HG03025 (cell line): Measurements from ENCODE around the gene EYA2.

ENCODE experiments used
- ATAC-seq: cut with Tn5 transposase; IDR thresholded peaks from one replicate; pipeline ENCODE4 v1.9.1; 2021; ENCODE audit warnings: mild to moderate bottlenecking, moderate library complexity; ENCODE audit not compliant: unreplicated experiment, low FRiP score

Gene EYA2

DNA sequence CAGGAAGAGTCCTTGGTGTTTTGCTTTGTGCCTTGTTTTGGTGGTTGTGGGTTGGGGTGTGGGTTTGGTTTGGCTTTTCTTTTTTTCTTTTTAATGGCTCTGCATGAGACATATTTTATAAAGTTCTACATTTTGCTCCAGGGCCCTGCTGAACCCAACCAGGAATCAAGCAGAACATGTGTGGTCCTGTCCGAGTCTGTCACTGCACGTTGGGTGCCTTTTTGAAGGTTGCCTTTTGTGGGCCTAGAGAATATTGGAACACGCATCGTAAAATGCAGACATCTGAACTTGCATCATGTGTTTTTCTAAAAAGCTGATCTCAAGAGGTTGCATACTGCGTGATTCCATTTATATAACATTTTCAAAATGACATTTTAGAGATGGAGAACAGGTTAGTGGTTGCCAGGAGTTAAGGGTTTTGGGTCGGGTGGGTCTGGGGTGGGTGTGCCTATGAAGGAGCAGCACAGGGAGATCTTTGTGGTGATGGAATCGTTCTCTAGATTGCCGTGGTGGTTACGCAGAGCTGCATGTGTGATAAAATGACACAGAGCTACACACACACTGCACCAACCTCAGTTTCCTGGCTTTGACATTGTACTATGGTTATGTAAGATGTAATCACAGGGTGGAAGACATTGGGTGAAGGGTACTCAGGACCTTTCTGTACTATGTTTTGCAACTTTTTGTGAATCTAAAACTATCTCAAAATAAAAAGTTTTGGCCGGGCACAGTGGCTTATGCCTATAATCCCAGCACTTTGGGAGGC, 80.2 kb downstream of the EYA2 start:
- ATAC-seq = no peak

DNA sequence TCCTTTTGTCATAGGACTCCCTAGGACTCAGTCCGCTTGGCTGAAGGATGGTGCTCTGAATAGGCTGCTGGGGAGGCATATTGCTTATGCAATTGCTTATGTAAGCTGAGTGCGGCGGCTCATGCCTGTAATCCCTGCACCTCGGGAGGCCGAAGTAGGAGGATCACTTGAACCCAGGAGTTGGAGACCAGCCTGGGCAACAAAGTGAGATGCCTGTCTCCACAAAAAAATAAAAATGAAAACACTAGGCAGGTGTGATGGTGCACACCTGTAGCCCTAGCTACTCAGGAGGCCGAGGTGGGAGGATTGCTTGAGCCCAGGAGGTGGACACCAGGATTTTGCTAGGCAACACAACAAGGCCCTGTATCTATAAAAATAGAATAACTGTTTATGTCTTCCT, 81.3 kb downstream of the EYA2 start:
- ATAC-seq = no peak

DNA sequence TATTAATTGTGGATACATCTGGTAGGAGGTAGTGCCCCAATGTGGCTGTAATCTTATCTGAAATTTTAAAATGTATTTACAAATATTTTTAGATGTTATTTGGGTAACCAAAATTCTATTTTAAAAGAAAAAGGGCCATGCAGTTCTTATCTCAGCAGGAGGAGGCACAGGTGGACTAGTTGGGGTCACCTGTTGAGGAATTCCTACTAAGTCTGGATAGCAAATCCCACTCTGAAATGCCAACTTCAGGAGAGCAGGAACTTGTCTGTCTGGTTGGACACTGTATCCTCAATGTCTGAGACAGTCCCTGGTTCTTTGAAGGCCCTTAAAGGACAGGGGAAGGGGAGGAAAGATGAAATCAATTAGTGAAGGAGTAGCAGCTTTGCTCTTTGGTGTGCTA, 82.6 kb downstream of the EYA2 start:
- ATAC-seq = no peak

DNA sequence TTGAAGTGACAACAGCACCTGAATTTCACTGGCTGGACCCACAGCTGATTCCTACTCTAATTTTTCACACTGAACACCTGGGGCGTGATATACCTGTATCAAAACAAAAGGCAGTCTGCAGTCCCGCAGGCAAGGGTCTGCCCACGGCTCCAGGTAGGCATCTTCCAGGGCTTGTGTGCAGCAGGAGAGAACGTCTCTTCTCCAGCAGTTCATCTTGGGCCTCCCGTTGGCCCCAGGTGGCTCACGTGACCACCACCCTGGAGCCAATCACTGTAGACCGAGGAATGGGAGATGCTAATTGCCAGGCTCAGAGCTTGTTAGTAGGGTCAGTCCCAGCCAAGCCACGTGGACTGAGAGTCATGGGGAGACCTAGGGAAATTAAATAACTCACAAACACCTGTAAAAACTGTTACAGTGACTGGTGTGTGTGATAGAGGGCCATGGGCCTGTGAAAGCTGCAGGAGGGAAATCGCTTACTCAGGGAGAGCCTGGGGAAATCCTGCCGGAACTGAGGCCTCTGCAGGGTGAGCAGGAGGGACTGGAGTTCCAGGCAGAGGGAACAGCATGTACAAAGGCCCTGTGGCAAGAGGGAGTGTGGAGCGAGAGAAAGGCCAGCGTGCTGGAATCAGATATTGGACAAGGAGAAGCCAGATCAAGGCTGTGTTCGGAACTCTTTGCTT, 83.4 kb downstream of the EYA2 start:
- no peak for ATAC-seq

DNA sequence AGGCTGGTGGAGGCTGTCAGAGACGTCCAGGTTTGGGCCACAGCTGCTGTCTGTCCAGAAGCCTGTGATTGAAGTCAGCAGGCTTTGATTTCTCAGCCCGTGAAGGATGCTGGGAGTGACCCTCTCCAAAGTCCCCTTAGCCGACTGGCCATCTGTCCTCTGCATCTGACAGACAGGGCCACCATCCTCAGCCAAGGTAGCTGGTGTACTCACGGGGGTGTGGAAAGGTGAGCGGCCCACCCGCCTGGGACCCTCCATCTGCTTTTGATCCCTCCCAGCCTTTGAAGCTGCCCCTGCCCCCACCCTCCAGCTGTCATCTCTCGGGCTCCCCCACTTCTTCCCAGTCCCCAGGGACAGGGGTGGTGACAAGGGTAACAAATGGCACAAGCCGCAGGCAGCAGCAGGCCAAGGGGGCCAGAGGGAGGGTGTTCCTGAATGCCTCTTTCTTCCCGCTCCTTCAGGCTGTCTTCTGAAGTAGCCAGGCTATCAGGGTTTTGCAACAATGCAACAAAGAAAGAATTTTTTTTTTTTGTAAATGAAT, 84.4 kb downstream of the EYA2 start:
- no peak for ATAC-seq

DNA sequence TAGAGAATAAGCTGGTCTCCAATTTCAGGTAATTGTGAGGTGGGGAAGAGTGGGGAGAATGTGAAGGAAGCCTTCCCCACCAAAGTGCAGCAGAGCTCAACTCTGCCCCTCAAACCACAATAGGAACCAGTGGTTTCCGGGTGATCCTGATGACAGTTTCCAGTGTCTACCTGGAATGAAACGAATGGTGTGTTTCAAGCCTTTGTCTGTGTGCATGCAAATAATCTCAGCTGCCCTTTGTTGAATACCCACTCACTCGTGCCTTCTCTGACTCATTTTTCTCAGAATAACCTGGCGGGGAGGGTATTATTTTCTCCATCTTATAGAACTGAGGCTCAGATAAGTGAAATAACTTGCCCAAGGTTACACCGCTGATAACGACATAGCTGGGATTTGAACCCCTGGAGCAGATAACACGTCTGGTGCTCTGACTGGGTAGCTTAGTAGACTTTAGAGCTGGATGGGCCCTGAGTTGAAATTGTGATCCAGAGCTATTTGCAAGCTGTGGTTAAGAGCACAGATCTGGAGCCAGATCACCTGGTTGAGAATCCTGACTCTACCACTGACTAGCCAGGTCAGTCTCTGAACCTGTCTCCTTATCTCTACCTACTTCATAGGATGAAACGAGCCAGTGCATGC, 85.1 kb downstream of the EYA2 start:
- no peak for ATAC-seq

DNA sequence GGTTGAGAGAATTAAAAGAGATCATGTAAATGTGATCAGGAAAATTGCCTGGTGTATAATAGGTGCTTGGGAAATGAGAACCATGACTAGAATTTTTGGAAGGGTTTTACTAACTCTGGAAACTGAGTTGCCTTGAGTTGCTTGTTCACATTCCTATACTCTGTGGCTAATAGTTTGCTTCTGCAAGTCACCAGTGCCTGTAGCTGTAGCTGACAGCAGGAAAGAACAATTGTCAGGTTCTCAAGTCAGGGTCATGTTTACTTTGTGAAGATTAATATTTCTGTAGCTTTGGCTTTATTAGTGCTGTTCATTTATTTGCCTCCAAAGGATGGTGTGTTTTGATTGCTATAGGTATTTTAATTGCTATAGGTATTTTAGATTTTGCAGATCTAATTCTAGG, 86.5 kb downstream of the EYA2 start:
- ATAC-seq = no peak

DNA sequence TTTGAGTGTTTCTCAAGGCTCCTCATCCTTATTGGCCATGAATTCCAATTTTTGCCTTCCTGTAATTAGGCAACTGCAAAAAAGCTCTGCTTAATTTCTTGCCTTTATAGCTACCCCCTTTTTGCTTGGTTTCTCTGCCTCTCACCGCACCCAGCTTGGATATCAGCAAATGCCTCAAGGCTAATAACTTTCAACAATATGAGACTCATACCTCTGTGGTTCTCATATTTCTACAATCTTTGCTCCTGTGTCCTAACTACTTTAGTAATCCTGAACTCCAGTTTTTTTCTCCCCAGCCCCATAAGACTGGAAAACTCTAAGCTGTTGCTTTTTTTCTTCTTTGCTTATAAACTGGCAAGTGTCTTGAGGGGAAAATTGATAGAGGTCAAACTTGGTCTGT, 88.8 kb downstream of the EYA2 start:
- ATAC-seq = no peak

DNA sequence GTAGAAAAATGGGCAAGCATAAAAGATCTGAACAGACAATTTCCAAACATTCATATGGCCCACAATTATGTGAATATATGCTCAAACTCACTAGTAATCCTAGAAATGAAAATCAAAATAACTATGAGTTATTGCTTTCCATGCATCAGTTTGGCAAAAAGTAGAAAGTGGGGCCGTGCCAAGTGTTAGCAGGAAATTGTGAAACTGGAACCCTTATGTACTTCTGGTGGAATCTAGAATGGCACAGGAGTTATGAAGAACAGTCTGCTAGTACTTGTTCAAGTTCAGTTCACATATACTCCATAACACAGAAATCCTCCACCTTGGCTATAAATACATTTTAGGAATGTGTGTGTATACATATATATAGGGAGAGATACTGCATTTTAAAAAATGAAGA, 89.8 kb downstream of the EYA2 start:
- no peak for ATAC-seq

DNA sequence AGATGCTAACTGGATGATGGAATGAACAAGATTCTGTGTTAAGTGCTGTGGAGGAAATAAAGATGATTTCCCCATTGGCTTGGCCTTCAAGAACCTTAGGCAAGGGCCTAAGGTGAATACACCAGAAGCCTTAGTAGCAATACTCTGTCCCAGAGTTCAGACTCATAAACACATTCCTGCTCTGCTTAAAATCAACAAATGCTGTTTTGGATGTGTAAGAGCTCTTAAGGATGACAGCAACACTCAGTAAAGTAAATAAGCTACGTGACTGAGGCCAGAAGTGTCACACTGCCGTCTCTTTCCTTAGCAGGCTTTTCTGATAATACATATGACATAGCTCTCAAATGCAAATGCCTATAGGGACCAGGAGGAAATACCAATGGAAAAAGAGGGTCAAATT, 90.6 kb downstream of the EYA2 start:
- ATAC-seq = no peak

DNA sequence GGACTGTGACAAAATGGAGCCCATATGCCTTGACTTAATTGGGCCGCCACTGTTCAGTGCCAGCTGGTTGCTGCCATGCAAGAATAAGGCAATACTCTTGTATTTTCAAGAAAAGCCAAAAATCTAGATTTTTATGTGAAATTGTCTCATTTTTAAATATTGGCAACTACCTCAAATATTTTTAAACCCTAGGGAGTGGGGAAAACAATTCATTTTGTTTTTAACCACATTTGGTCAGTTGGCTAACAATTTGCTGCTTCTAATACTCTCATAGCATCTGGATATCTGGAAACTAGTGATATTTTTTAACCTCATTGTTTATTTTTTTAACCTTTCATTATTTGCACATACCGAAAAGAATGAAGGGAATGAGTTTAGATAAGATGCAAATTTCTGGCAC, 91.0 kb downstream of the EYA2 start:
- no peak for ATAC-seq

DNA sequence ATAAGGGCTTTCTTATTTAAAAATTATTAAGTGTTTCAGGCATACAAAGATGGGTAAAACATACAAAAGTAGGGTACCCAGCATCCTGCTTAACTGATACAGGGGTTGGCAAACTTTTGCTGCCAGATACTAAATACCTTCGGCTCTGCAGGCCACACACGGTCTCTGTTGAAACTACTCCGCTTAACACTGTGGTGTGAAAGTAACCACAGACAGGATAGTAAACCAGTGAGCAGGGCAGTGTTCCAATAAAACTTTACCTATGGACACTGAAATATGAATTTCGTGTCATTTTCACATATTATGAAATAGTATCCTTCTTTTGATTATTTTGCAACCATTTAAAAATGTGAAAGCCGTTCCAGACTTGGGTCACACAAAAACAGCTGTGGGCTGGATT, 92.4 kb downstream of the EYA2 start:
- no peak for ATAC-seq

DNA sequence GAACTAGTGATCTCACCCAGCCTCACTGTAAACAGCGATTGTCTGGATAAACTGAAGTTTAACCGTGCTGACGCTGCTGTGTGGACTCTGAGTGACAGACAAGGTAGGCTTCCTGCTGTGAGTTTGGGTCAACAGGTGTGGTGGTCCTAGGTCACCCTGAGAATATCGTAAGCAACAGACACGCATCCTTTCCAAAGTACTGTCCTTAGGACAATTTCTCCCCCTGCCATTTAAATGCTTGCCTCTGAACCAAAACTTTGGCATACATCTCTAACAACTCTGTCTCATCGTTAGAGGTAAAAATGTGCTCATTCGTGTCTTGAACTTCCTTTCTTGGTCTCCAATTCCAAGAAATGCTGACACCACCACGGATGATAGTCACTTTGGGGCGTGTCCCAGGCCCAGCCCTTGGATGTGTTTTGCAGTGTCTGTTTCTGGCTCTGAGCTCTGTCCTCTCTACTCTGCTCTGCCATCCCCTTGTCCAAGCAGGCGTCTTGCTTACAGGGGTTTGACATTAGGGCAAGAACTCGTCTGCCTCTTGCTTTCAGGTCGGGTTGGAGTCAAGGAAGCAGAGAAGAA, 95.5 kb downstream of the EYA2 start:
- ATAC-seq = no peak

DNA sequence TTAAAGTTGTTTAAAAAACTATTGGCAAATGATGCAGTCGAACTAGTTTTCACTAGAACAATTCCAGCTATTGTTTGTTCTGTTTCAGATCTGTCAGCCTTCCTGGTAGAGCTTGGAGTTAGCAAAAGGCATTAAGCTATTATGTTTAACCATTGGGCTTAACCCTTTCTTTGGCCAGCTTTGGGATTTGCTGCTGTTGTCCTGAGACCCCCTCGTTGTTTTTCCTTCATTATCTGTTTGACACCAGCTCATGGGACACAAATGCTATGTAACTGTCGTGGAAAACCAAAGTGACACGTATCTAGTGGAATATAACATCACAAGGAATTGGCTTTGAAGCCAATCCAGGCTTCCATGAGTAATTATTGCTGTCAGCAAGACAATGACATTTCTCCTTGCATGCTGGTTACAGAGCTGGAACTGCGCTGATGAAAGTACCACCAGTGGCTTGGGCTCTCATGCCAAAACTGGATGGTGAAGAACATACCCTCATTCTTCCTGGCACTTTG, 96.0 kb downstream of the EYA2 start:
- no peak for ATAC-seq

DNA sequence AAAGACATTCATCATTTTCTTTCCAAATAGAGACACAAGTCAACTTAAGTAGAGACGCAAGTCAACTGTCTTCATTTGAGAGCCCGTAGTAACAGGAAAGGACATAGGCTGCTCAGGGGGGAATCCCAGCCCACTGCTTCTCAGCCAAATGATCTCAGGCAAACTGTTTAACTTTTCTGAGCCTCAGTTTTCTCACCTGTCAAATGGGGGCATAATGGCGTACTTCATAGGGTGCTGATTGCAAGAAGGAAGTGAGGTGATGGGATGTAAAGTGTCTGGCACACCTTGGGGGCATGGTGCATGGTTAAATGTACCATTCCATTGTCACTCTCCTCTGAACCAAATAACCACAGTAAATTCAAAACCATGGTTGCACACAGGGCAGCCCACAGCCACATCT, 96.5 kb downstream of the EYA2 start:
- no peak for ATAC-seq

DNA sequence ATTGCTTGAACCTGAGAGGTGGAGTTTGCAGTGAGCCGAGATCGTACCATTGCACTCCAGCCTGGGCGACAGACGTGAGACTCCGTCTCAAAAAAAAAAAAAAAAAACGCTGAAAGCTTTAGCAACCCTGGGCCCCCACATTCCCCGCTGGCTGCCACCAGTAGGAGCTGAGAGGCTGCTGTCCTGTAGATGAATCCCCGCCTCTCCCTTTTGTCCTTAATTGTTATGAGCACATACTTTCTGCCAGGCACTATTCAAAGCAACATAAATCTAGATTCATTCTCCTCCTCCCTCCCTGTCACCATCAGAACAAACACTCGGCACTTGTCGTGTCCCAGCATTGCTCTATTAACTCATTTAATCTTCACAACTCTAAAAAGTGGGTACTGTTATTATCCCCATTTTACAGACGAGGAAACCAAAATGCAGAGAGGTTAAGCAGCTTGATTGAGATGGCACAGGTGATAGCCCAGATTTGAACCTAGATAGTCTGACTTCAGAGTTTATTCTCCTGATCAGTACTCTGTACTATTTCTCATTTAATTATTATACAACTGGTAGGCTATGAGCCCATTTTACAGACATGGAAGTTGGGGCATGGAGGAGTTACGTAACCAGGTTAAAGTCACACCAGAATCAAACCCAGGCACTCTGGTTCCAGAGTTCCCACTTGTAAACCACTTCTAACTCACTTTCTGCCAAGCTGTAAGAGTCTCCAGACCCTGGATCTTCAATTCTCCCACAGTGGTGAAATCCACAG, 97.4 kb downstream of the EYA2 start:
- ATAC-seq = no peak

DNA sequence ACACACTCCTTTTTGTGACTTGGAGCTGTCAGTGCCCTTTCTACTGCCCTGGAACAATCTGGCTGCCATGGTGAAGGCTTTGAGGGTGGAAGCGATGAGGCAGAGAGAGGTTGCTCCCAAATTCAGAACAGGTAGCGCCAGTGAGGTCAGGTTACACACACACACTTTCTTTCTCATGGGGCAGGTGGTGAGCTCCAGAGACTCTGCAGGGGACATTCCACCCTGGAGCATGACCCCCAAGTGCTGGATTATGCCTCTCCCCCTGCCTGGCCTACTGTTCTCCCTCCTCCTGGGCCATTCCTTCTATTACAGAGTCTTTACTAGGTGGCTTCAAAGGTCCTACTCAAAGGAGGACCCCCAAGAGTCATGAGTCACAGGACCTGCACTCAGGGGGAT, 98.0 kb downstream of the EYA2 start:
- no peak for ATAC-seq

DNA sequence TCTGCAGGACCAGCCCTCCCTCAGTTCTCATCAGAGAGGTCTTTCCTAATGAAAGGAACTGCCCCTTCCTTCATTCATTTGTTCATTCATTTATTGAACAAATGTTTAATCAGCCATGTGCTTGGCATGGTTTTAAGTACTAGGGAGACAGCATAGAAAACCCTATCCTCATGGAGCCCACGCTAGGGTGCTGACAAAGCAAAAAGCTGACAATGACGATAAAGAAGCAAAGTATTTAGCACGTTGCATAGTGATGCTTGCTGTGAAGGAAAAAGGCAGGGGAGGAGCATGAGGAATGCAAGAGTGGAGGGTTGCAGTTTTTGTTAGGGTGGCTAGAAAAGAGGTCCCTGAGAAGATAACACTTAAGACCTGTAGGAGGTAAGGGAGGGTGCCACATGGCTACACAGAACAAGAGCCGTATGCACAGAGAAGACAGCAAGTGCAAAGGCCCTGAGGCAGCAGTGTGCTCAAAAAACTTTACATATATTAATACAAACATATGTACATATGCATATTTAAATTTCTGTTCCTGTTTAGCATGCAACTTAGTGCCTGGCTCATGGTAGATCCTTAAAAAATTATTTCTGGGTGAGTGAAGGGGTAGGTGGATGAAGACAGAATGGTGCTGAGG, 98.9 kb downstream of the EYA2 start:
- ATAC-seq = no peak

DNA sequence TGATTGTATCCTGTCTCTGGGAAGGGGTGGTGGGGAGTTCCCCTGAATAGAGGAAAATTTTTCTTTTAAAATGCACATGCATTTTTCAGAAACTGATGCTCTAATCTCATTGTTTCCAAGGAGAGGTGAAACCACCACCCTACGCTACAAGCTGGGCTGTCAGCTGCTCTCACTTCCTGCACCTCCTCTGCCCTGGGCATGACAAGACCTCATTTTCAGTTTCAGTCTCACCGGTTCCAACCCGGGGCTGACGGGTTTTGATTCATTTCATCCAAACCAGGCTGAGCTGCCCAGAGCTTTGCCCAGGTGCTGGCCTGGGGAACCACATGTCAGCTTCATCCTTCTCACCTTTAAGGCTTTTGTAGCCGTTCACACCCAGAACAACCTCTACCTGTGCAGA, 99.7 kb downstream of the EYA2 start:
- no peak for ATAC-seq

DNA sequence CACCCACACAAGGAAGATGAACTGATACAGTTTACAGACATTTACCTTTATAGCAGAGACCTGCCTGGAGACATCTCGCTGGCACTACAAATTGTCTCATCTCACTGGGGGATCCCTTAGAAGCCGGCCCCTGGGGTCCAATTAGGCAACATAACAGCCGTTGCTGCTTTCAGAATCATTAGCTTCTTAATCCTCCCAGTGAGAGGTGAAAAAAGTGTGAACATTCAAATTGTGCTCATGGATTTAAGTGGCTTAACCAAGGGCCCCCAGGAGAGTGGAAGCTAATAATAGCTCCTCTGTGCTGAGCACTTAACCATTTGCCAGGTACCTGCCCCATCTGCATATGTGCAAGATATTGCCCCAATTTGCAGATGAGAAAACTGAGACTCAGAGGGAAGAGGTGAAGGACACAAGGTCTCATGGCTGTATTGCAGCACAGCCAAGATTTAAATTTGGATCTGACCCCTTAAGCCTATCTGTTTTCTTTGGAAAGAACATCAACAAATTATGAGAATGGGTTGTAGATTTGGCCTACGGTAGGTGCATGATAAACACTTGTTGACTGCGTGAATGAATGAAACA, 101.0 kb downstream of the EYA2 start:
- ATAC-seq = no peak
